Upper lobe of right lung (tissue), 1 donor: ENCODE results near the gene PARP8. TPM values are rescaled to one million over a fixed set of nuclear protein-coding genes. Genes with fewer than 3 reads are reported as not detected.

Source experiments
- ATAC-seq: fragments of 200-7000 bp; cut with Tn5 transposase; one replicate; pipeline ENCODE4 v1.9.1; 2020; ENCODE audit warnings: mild to moderate bottlenecking, moderate library complexity
- DNase-seq: peaks from one replicate; pipeline ENCODE4 v3.0.0-alpha.2; 2020
- H3K27ac ChIP-seq: fragments of 200-600 bp; one replicate; pipeline ENCODE4 v1.8.0; 2022
- H3K27me3 ChIP-seq: fragments of 200-600 bp; one replicate; pipeline ENCODE4 v1.8.0; 2022; ENCODE audit warnings: mild to moderate bottlenecking
- H3K36me3 ChIP-seq: fragments of 200-600 bp; one replicate; pipeline ENCODE4 v1.8.0; 2022
- H3K4me1 ChIP-seq: fragments of 200-600 bp; one replicate; pipeline ENCODE4 v1.8.0; 2022
- H3K4me3 ChIP-seq: fragments of 200-600 bp; one replicate; pipeline ENCODE4 v1.8.0; 2022; ENCODE audit warnings: mild to moderate bottlenecking
- H3K9me3 ChIP-seq: fragments of 200-600 bp; one replicate; pipeline ENCODE4 v1.8.0; 2022
- CTCF ChIP-seq: fragments of 200-600 bp; IDR thresholded peaks from one replicate; pipeline ENCODE4 v1.8.0; 2022; ENCODE audit warnings: antibody characterized with exemption
- intact Hi-C: fragments of 100-400 bp; cut with DNase I; formaldehyde crosslinking; loops from one replicate; pipeline ENCODE4 v1.11.0; 2022
- total RNA-seq: library from RNA; stranded (reverse); fragmentation: NEBNext Ultra II Directional; extraction: Animal tissue kit (Norgen Biotek cat#: 25700); gene quantifications from one replicate; pipeline ENCODE4 v1.2.1, GENCODE V29; 2021
- donor health status: DM: no; HTN: yes; CAD: no; lungs with severe emphysema.

PARP8 gene
- total RNA-seq, 1 donor from 2014 or later: 52.3 TPM

- TF ChIP-seq CTCF: no peak
- DNase-seq: no peak
- Histone ChIP-seq H3K4me1 (no peaks in the 10 kb centered on the region), H3K36me3 (no peaks in the 10 kb centered on the region), H3K27ac (no peak overlapping the region), H3K9me3 (no peaks in the 10 kb centered on the region), H3K4me3 (no peak overlapping the region), H3K27me3 (no peaks in the 10 kb centered on the region)
- ATAC-seq: no peak
- intact Hi-C loops: no loop called here
Observed at GRCh38 chr5:50730841-50731240, 64.4 kb downstream of the PARP8 start.

GRCh38 chr5:50733741-50734140, 67.3 kb downstream of the PARP8 start:
- no peaks in the 10 kb centered on the region for H3K9me3 ChIP-seq
- peak overlapping the region; percentile 2 for H3K4me3 ChIP-seq
- intact Hi-C loops: no loop called here
- ATAC-seq: no peak
- DNase-seq: no peak
- TF ChIP-seq CTCF: no peak
- H3K27ac ChIP-seq: no peak overlapping the region
- H3K36me3 ChIP-seq: no peaks in the 10 kb centered on the region
- no peaks in the 10 kb centered on the region for H3K27me3 ChIP-seq
- no peaks in the 10 kb centered on the region for H3K4me1 ChIP-seq

- peak; percentile 25 for ATAC-seq
- no peaks in the 10 kb centered on the region for H3K36me3 ChIP-seq
- intact Hi-C loops: no loop called here
- no peak overlapping the region for H3K4me3 ChIP-seq
- no peak overlapping the region for H3K27ac ChIP-seq
- no peaks in the 10 kb centered on the region for H3K27me3 ChIP-seq
- no peak for DNase-seq
- TF ChIP-seq CTCF: no peak
- H3K9me3 ChIP-seq: no peaks in the 10 kb centered on the region
- no peaks in the 10 kb centered on the region for H3K4me1 ChIP-seq
Observed at GRCh38 chr5:50738864-50739263, 72.4 kb downstream of the PARP8 start.

GRCh38 chr5:50740832-50741231, 74.4 kb downstream of the PARP8 start:
- ATAC-seq (no peak), DNase-seq (no peak)
- peaks cover 18% of the 10 kb centered on the region for H3K4me1 ChIP-seq
- H3K27ac ChIP-seq: no peak overlapping the region
- no peak for TF ChIP-seq CTCF
- H3K36me3 ChIP-seq: no peaks in the 10 kb centered on the region
- no peak overlapping the region for H3K4me3 ChIP-seq
- intact Hi-C loops: no loop called here
- H3K9me3 ChIP-seq: no peaks in the 10 kb centered on the region
- no peaks in the 10 kb centered on the region for H3K27me3 ChIP-seq

GRCh38 chr5:50744776-50745175, 78.3 kb downstream of the PARP8 start:
- ATAC-seq: peak; percentile 57
- intact Hi-C loops: no loop called here
- peak overlapping the region; percentile 45 for H3K4me3 ChIP-seq
- no peaks in the 10 kb centered on the region for H3K9me3 ChIP-seq
- no peak for DNase-seq
- no peak for TF ChIP-seq CTCF
- H3K27ac ChIP-seq: peak overlapping the region; percentile 59
- H3K4me1 ChIP-seq: peaks cover 22% of the 10 kb centered on the region
- no peaks in the 10 kb centered on the region for H3K27me3 ChIP-seq
- H3K36me3 ChIP-seq: no peaks in the 10 kb centered on the region

GRCh38 chr5:50745221-50745910, 78.9 kb downstream of the PARP8 start:
- Histone ChIP-seq H3K4me3 (peak overlapping the region; percentile 45), H3K9me3 (no peaks in the 10 kb centered on the region), H3K27ac (peak overlapping the region; percentile 59), H3K36me3 (no peaks in the 10 kb centered on the region), H3K4me1 (peaks cover 22% of the 10 kb centered on the region), H3K27me3 (no peaks in the 10 kb centered on the region)
- no peak for TF ChIP-seq CTCF
- intact Hi-C loops: no loop called here
- no peak for ATAC-seq
- no peak for DNase-seq
